GM21528 (cell line): Measurements from ENCODE around the gene CST11.

ENCODE experiments used
- ATAC-seq: cut with Tn5 transposase; IDR thresholded peaks from one replicate; pipeline ENCODE4 v1.9.1; 2021; ENCODE audit warnings: mild to moderate bottlenecking, moderate library complexity; ENCODE audit not compliant: unreplicated experiment, low FRiP score

The CST11 gene

DNA sequence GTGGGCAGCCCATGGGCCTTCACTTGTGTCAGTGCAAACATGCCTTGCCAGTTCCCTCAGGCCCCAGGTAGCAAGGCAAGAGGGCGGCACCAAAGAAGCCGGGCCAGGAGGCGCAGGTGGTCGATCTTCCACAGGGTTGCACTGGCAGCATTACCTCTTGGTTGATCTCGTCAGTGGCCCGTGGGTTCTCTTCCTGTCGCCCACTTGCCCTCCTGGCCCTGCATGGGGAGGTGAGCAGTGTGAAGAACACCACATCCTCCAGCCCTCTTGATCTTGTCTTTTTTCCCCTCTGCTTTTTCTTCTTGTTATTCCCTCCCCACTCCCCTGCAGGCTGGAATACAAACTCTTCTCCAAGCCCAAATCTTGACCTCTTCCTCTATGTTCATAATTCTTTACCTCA, 3.0 kb upstream of the CST11 start:
- ATAC-seq = no peak

DNA sequence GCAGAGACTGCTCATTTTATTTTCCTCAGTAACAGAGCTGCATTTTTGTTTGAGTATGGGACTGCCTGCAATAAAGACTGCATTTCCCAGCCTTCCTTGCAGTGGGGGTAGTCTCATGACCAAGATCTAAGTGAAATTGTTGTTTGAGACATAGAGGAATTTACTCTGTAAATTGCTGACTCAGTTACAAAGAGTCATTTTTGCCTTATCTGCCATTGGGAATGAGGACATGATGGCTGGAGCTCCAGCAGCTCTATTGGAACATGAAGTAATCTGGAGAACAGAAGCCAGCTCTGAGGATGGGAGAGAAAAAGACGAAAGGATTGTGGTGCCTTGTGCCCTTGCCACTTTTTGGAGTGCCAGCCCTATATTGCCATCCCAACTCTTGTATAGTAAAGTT, 2.1 kb upstream of the CST11 start:
- ATAC-seq = no peak

DNA sequence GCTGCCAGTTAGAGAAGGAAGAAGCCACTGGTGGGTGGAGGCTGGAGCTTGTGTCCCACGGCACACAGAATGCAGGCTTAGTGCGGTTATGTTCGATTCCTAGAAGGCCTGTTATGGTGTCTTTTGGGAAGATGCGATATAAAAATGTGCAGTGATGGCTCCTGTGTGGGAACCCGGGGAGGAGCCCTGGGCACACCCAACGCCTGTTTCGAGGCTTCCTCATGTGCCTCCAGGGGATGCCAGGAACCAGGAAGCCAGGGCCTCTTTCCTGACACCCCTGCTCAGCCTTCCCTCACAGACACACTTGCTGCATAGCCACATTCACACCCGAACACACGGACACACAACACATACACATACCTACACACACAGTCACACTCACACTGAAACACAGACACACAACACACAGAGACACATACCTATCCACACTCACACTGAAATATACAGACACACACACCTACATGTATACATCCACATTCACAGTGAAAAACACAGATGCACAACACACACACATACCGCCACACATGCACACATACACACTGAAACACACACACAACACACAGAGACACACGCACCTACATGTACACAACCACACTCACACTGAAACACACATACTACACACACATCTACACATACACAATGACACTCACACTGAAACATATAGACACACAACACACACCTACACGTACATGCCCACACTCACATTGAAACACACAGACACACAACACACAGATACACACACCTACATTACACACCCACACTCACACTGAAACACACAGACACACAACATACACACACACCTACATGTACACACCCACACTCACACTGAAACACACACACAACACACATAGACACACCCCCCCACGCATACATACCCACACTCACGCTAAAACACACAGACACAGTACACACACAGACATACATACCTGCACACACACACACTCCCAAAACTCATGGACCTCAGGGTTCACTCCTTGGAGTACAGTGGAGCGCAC, 1.2 kb upstream of the CST11 start:
- no peak for ATAC-seq

DNA sequence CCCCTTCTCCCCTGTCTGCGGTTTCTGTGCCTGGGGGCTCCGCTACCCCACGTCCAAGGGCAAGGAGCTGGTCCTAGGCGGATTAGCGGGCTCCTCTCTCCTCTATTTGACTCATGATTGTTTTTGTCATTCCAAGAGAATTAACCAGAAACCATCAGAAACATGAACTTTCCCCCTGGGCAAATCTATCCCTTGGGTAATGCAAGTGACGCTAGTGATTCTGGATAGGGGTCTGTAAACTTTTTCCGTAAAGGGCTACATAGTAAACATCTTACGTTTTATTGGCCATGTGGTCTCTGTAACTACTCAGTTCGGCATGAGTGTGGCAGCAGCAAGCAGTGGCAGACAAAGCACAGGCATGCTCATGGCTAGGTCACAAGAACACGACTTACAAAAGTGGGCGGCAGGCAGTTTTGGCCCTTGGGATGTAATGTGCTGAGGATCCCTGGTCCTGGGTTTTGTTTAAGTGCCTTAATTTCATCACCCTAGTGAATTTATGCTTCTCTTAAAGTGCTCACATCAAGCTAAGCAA, 654 bp downstream of the CST11 start:
- ATAC-seq = no peak

GRCh38 chr20:23450877-23451276, 1.8 kb downstream of the CST11 start:
- ATAC-seq = no peak

- ATAC-seq = no peak
These were observed 3.3 kb downstream of the CST11 start for GRCh38 chr20:23449421-23449820.

GRCh38 chr20:23448167-23448566, 4.5 kb downstream of the CST11 start:
- ATAC-seq = no peak

DNA sequence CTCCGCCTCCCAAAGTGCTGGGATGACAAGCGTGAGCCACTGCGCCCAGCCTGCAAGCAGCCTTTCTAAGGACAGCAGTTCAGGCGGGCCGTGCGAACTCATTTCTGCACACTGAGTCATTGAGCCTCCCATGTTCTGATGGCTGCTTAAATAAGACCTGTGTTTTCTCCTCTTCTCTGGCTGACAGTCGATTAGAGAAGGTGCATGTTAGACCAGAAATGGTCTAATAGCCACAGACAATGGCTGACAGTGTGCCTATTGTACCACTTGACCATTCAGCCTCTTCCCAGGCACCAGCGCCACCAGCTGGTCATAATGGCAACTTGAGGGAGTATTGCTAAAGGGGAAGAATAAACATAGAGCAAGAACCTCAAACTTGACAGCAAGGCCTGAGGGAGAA, 6.2 kb downstream of the CST11 start:
- no peak for ATAC-seq

- no peak for ATAC-seq
These were observed 7.0 kb downstream of the CST11 start for GRCh38 chr20:23445596-23446217.

- ATAC-seq = no peak
These were observed 7.8 kb downstream of the CST11 start for GRCh38 chr20:23444859-23445258.

DNA sequence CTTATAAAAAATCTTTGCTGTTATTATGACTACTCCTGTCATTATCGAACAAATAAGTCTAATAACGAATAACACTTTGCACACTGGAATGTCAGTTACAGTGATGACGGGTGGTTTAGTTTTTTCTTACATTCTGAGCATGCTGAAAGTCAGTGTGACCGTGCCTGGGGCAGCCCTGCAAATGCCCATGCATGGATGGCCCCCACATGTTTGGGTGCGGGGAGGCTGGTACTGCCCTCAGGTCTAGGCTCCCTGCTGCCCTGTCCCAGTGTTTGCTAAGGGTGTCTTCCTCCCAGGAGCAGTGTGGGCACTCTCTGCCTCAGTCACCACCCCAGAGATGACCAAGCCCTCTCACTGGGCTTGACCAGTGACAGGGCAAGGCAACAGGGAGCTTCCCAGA, 10.2 kb downstream of the CST11 start:
- no peak for ATAC-seq

GRCh38 chr20:23441850-23442313, 10.8 kb downstream of the CST11 start:
- no peak for ATAC-seq

GRCh38 chr20:23440004-23440403, 12.7 kb downstream of the CST11 start:
- ATAC-seq = no peak

GRCh38 chr20:23438661-23439060, 14.0 kb downstream of the CST11 start:
- no peak for ATAC-seq

DNA sequence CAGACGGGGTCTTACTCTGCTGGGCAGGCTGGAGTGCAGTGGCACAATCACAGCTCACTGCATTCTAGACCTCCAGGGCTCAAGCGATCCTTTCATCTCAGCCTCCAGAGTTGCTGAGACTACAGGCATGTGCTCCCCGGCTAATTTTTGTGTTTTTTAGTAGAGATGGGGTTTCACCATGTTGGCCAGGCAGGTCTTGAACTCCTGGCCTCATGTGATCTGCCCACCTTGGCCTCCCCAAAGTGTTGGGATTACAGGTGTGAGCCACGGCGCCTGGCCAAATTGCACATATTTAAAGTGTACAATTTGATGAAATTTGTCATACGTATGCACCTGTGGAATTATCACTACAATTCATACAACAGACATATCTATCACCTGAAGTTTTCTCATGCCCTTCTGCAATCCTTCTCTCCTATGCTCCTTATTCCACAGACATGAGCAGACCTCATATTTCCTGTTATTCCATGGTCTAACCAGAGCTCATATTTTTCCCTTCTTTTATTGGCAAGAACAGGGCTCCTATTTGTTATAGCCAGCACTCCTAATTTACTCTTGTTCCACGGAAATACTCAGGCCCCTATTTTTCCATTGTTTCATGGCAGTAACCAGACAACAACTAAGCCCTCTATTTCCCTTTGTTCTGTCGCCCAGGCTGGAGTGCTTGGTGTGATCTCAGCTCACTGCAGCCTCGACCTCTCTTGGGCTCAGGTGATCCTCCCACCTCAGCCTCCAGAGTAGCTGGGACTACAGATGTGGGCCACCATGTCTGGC, 15.4 kb downstream of the CST11 start:
- ATAC-seq = no peak

DNA sequence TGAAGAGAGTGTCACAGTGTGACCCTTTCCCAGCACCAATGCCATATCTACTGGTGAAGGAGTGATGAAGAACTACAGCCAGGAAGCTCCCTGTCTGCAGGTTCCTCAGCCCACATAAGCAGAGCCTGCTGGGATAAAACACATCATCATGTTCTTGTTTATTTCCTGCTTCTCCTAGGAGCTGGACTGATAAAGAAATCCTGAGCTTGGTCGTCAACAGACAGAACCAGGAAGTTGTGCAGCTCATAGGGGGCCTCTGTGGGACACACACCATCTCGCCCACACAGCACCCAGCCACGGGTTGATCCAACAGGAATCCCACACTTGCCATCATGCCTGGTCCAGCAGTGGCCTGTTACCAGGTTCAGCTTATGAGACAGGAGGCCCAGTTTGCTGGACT, 16.0 kb downstream of the CST11 start:
- no peak for ATAC-seq

DNA sequence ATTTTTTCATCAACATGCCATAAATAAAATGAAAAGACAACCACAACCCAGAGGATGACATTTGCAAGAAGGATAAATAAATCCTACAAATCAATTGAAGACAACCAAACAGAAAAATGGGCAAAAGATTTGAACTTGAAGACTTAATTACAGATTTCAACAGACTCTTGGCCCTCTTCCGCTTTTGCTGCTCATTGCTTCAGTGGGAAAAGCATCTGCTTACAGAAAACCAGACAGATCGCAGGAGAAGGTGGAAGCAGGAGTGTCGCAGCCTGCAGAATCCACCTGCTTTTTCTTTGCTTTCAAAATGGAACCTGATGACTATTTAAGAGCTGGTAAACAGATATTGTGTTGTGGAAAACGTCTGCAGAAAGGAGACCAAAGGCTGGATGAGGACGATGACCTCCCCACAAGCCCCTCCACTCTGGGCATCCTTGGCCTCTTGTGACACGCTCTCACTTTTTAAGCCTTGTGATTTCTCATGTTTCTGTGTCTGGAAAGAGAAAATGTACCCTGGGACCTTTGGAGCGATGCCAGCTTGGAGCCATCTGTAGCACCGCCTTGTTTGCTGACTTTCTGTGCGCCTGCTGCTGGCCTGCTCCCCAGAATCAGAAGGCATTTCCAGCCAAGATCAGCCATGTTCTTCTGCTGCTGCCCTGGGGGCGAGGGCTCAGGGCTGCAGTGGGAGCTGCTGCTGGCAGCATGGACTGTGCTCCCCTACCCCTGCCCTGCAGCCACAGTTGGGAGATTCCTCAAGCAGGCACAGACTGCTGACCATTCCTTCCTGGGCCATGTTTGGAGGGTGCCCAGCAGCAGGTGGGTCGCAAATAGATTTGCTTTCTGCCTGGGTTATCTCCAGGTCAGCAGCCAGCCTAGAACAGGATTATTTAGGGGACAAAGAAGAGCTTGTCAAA, 16.8 kb downstream of the CST11 start:
- ATAC-seq = no peak

DNA sequence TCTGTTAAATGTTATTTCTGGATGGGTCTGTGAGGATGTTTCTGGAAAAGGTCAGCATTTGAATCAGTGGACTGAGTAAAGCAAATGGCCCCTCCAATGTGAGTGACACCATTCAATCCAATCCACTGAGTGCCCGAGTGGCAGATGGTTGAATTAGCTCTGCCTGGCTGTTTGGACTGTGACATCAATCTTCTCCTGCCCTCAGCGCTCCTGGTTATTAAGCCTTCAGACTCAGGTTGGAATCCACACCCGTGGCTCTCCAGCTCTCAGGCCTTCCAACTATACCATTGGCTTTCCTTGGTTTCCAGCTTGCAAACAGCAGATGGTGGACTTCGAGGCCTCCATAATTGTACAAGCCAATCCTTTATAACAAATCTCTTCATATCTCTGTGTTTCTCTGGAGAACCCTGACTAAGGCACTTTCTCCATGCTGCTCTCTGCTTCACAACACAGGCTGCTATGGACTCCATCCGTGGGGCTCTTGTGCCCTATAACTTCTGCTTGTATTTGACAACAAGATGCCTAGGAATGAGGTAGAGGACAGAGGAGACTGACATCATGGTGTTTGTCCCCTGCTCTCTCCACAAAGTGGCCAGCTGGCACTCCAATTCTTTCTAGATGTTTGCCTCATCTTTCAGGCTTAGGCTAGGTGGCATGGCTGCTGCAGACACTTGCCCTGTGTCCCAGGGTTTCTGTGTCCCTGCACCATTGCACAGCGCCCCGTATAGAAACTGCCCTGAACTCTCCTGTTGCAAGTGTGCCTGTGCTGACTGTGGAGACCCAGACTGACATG, 18.0 kb downstream of the CST11 start:
- ATAC-seq = no peak

DNA sequence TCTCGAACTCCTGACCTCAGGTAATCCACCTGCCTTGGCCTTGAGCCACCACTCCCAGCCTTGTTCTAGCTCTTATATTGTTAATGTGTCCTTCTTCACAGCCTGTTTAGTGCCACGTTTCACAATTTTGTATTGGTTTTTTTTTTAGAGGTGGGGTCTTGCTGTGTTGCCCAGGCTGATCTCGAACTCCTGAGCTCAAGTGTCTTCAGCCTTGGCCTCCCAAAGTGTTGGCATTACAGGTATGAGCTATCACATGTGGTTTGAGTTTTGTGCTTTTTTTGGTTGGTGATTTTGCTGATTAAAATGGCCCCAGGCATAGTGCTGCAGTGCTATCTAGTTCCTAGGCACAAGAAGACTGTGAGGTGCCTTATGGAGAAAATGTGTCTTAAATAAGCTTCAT, 19.0 kb downstream of the CST11 start:
- ATAC-seq = no peak
